SK-N-SH treated with all-trans-retinoic acid at 6 μM for 48 hours (cell line): Measurements from ENCODE around the gene SPACA5B.

Source experiments
- ARNTL ChIP-seq: fragments of 450-650 bp; formaldehyde crosslinking; IDR thresholded peaks from 2 replicates; pipeline ENCODE4 v1.5.0; 2020; ENCODE audit warnings: low read depth, mild to moderate bottlenecking, moderate library complexity, borderline replicate concordance
- BACH2 ChIP-seq: fragments of 250-450 bp; sonication (Bioruptor Pico); IDR thresholded peaks from 2 replicates; pipeline ENCODE4 v1.9.0; 2021; ENCODE audit warnings: mild to moderate bottlenecking, borderline replicate concordance
- ISL1 ChIP-seq: fragments of 250-450 bp; sonication (Bioruptor Pico); IDR thresholded peaks from 2 replicates; pipeline ENCODE4 v2.1.2; 2022; ENCODE audit warnings: mild to moderate bottlenecking, moderate library complexity
- OSR1 ChIP-seq: fragments of 250-450 bp; sonication (Bioruptor Pico); IDR thresholded peaks from 2 replicates; pipeline ENCODE4 v1.8.0; 2022; ENCODE audit warnings: moderate library complexity, mild to moderate bottlenecking, inconsistent platforms
- PATZ1 ChIP-seq: fragments of 250-450 bp; sonication (Bioruptor Pico); IDR thresholded peaks from 2 replicates; pipeline ENCODE4 v1.8.0; 2020; ENCODE audit warnings: mild to moderate bottlenecking, moderate library complexity, borderline replicate concordance
- PPARA ChIP-seq: fragments of 250-450 bp; sonication (Bioruptor Pico); IDR thresholded peaks from 2 replicates; pipeline ENCODE4 v1.5.0; 2020; ENCODE audit warnings: mild to moderate bottlenecking, borderline replicate concordance
- RARB ChIP-seq: fragments of 250-450 bp; sonication (Bioruptor Pico); IDR thresholded peaks from 2 replicates; pipeline ENCODE4 v1.8.0; 2021; ENCODE audit warnings: mild to moderate bottlenecking, moderate library complexity
- SNAI2 ChIP-seq: fragments of 250-450 bp; sonication (Bioruptor Pico); IDR thresholded peaks from 2 replicates; pipeline ENCODE4 v1.5.0; 2020; ENCODE audit warnings: mild to moderate bottlenecking, moderate library complexity
- TOX ChIP-seq: fragments of 250-450 bp; sonication (Bioruptor Pico); IDR thresholded peaks from 2 replicates; pipeline ENCODE4 v1.8.0; 2021; ENCODE audit warnings: mild to moderate bottlenecking, moderate library complexity, borderline replicate concordance
- ZC3H10 ChIP-seq: fragments of 250-450 bp; sonication (Bioruptor Pico); IDR thresholded peaks from 2 replicates; pipeline ENCODE4 v1.5.1; 2021; ENCODE audit warnings: mild to moderate bottlenecking, moderate library complexity
- ZFP3 ChIP-seq: fragments of 250-450 bp; sonication (Bioruptor Pico); IDR thresholded peaks from 2 replicates; pipeline ENCODE4 v1.5.0; 2020; ENCODE audit warnings: mild to moderate bottlenecking, moderate library complexity
- ZNF565 ChIP-seq: fragments of 450-650 bp; formaldehyde crosslinking; conservative IDR thresholded peaks from 2 replicates; pipeline ENCODE4 v1.5.0; 2020; ENCODE audit warnings: low read depth, mild to moderate bottlenecking, moderate library complexity

GRCh38 chrX:48154796-48155195 is 24.4 kb downstream of the SPACA5B start:
- TF ChIP-seq PPARA (CRISPR knock-in tag) (no peak), OSR1 (CRISPR knock-in tag) (no peak), ARNTL (CRISPR knock-in tag) (no peak), PATZ1 (CRISPR knock-in tag) (no peak), RARB (CRISPR knock-in tag) (no peak), BACH2 (no peak), ZFP3 (CRISPR knock-in tag) (no peak), SNAI2 (CRISPR knock-in tag) (no peak), ZC3H10 (CRISPR knock-in tag) (no peak), ZNF565 (CRISPR knock-in tag) (no peak), ISL1 (CRISPR knock-in tag) (no peak), TOX (CRISPR knock-in tag) (no peak)
